Pancreas (tissue), 10 donors: Measurements from ENCODE around the gene KRTAP5-3. TPM values are rescaled to one million over a fixed set of nuclear protein-coding genes. Genes with fewer than 3 reads are reported as not detected.

ENCODE experiments used
- ATAC-seq, 4 donors: fragments of 200-7000 bp; cut with Tn5 transposase; one replicate each; pipeline versions ENCODE4 v1.8.0 to v1.9.1; 2020; ENCODE audit warnings: mild to moderate bottlenecking in 4 of 4, moderate library complexity in 4 of 4
- DNase-seq, 6 donors: peaks; one replicate each; pipeline ENCODE4 v3.0.0-alpha.2; 2020
- FAIRE-seq: peaks from 2 replicates; lab custom pipeline; 2012; peaks lifted over from hg19 to GRCh38; lab: Jason Lieb, UNC
- H3K27ac ChIP-seq, 4 donors: fragments of 200-600 bp; sonication (generic); 1 replicate in 3 of 4; 2 replicates in 1 of 4; pipeline versions ENCODE4 v1.5.0 to v1.8.0; 2020
- H3K27me3 ChIP-seq, 4 donors: fragments of 200-600 bp; one replicate each; pipeline ENCODE4 v1.8.0; 2021
- H3K36me3 ChIP-seq, 3 donors: fragments of 200-600 bp; sonication (generic) in 1 of 3; one replicate each; pipeline versions ENCODE4 v1.5.0 to v1.8.0; 2020 to 2021
- H3K4me1 ChIP-seq, 3 donors: fragments of 200-600 bp; one replicate each; pipeline ENCODE4 v1.8.0; 2021
- H3K4me3 ChIP-seq, 4 donors: fragments of 200-600 bp; sonication (generic) in 2 of 4; one replicate each; pipeline versions ENCODE4 v1.5.0 to v1.8.0; 2020 to 2021
- H3K9me3 ChIP-seq, 4 donors: fragments of 200-600 bp; one replicate each; pipeline ENCODE4 v1.8.0; 2021
- WGBS, 2 donors: extraction: QIAGEN DNeasy Blood & Tissue Kit; methylation state at CpG; one replicate each; pipeline ENCODE4 v1.1.7; 2013; 5-methylcytosine and 5-hydroxymethylcytosine counted together
- intact Hi-C, 3 donors: fragments of 100-400 bp; cut with DNase I; formaldehyde crosslinking; loops; one replicate each; pipeline versions ENCODE4 v1.11.1 to v1.14.2; 2022
- polyA plus RNA-seq, 2 donors: library from polyadenylated mRNA; stranded (reverse); fragments of 200-250 nt; gene quantifications; one replicate each; pipeline ENCODE4 v1.2.3, GENCODE V29; 2013
- total RNA-seq, 6 donors: library from RNA; stranded (reverse); fragmentation: NEBNext Ultra II Directional in 4 of 6; extraction: Animal tissue kit (Norgen Biotek cat#: 25700) in 4 of 6; gene quantifications; one replicate each; pipeline versions ENCODE4 v1.2.1 to v1.2.4, GENCODE V29; 2021 to 2023
- TF ChIP-seq, protein P1 (sequence below), 4 donors: fragments of 200-600 bp; sonication (generic) in 3 of 4; IDR thresholded peaks; one replicate each; pipeline versions ENCODE4 v1.5.0 to v1.8.0; 2021; ENCODE audit warnings: antibody characterized with exemption in 4 of 4
- donor health status: healthy with polysubstance abuse.
- donor health status: DM: no; HTN: no; CAD: no; lungs with moderate emphysema.
- donor health status: DM: no; HTN: no; CAD: no.
- donor health status: control.
- donor health status: control.
- donor health status: Bipolar disorder and iron deficiency.
- donor health status: DM: yes; HTN: yes; CAD: no.
- donor health status: DM: no; HTN: no; CAD: no.
- donor health status: DM: no; HTN: no; CAD: no.
- donor health status: DM: yes; HTN: yes; CAD: no.

Gene KRTAP5-3
- total and polyA plus RNA-seq, 8 donors = not detected

DNA sequence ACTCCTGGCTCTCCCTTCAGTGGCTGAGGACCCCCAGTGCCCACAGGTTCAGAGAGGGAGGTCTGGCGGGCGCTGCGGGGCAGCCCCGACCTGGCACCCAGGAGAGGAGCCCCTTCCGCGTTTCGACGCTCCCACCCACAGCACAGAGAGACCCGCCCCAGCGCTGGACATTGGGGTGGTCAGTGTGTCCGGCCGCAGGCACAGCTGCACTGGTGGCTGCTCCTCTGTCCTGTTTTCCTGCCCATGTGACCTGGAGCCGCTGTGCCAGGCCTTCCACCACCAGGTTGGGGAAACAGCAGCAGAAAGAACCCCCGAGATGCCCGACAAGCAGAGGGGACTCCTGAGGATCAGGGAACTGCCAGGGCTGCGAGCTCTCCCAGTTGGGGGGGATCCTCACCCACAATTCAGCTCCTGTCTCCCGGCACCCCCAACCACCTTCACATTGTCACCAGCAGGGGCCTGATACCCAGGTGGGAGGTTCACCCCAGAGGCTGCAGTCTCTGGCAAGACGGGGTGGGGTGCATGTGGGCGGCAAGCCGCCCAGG, 35.0 kb upstream of the KRTAP5-3 start:
- Histone ChIP-seq H3K9me3 (no peaks in the 10 kb centered on the region), H3K4me1 (no peaks in the 10 kb centered on the region), H3K36me3 (no peaks in the 10 kb centered on the region), H3K27ac (no peak overlapping the region), H3K27me3 (no peaks in the 10 kb centered on the region), H3K4me3 (no peak overlapping the region)
- TF ChIP-seq, protein P1, sequence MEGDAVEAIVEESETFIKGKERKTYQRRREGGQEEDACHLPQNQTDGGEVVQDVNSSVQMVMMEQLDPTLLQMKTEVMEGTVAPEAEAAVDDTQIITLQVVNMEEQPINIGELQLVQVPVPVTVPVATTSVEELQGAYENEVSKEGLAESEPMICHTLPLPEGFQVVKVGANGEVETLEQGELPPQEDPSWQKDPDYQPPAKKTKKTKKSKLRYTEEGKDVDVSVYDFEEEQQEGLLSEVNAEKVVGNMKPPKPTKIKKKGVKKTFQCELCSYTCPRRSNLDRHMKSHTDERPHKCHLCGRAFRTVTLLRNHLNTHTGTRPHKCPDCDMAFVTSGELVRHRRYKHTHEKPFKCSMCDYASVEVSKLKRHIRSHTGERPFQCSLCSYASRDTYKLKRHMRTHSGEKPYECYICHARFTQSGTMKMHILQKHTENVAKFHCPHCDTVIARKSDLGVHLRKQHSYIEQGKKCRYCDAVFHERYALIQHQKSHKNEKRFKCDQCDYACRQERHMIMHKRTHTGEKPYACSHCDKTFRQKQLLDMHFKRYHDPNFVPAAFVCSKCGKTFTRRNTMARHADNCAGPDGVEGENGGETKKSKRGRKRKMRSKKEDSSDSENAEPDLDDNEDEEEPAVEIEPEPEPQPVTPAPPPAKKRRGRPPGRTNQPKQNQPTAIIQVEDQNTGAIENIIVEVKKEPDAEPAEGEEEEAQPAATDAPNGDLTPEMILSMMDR (IDR thresholded peaks at IDR 0.05) = no peak
- DNase-seq = peak in 2 of 6 donors; percentile 42 to 59
- WGBS, 2 donors = 86 to 95% methylated on average over 20 of the region's 20 CpGs
- ATAC-seq = no peak
- no peak for FAIRE-seq
- intact Hi-C loops = no loop called here

DNA sequence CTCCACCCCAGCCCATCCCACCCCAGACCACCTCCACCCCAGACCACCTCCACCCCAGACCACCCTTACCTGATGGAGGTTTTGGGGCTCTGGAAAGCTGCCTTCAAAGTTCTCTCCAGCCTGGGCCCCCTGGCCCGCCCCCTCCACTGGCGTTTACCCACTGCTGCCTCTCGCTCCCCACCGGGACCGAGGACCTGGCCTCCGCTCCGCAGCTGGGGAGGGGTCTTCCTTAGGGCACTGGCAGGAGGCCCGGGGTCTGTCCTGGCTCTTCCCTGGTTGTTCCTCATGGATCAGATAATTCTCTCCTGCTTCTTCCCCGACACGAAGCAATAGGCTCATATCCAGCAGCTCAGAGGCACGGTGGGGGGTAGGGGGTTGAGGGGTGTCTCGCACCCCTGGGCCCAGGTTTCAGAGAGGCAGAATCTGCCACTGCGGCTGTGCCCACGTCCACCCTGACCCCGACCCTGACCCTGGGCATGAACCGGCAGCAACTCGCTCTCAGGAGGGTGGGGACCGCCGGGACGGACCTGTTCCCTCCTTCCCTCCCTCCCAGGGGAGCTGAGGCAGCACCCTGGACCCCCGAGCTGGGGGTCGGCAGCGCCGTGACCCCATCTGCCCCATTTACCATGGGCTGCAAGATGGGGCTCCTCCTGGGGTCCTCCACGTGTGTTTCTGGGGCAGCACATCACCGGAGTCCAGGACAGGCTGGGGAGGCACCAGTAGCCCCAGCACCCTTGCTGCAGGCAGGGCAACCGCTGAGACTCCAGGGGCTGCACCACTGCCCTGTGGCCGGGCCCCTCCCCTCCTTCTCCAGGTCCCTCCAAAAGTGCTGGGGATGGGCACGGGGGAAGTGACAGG, 34.3 kb upstream of the KRTAP5-3 start:
- TF ChIP-seq, protein P1 (IDR thresholded peaks at IDR 0.05) = no peak
- WGBS, 2 donors = 59 to 73% methylated on average over 28 to 29 of the region's 29 CpGs
- Histone ChIP-seq H3K27me3 (no peaks in the 10 kb centered on the region), H3K36me3 (no peaks in the 10 kb centered on the region), H3K4me3 (no peak overlapping the region), H3K9me3 (no peaks in the 10 kb centered on the region), H3K4me1 (no peaks in the 10 kb centered on the region), H3K27ac (no peak overlapping the region)
- FAIRE-seq (no peak), ATAC-seq (no peak), DNase-seq (peak in 2 of 6 donors; percentile 48 to 73)
- intact Hi-C loops = no loop called here

DNA sequence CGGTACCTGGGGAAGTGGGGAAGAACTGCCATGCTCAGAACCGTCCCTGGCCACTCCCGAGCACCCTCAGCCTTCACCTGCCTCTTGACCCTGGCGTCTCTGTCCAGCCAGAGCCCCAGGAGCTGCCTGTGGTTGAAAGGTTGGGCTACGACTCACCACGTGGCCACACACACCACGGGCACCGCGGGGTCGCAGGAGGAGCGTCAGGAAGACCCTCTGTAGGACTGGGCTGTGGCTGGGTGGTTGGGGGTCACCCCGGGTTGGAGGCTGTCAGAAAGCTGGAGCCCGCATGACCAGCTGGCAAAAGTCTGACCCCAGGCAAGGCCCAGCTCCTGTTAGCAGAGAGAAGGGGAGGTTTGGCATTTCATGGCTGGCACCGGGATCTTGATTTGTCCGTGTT, 32.8 kb upstream of the KRTAP5-3 start:
- intact Hi-C loops = no loop called here
- DNase-seq (peak in 2 of 6 donors; percentile 45 to 51), ATAC-seq (no peak), FAIRE-seq (no peak)
- Histone ChIP-seq H3K36me3 (no peaks in the 10 kb centered on the region), H3K4me1 (no peaks in the 10 kb centered on the region), H3K27me3 (no peaks in the 10 kb centered on the region), H3K4me3 (no peak overlapping the region), H3K27ac (no peak overlapping the region), H3K9me3 (no peaks in the 10 kb centered on the region)
- 74 to 82% methylated on average over 15 of the region's 15 CpGs for WGBS, 2 donors
- TF ChIP-seq, protein P1 (IDR thresholded peaks at IDR 0.05) = no peak

DNA sequence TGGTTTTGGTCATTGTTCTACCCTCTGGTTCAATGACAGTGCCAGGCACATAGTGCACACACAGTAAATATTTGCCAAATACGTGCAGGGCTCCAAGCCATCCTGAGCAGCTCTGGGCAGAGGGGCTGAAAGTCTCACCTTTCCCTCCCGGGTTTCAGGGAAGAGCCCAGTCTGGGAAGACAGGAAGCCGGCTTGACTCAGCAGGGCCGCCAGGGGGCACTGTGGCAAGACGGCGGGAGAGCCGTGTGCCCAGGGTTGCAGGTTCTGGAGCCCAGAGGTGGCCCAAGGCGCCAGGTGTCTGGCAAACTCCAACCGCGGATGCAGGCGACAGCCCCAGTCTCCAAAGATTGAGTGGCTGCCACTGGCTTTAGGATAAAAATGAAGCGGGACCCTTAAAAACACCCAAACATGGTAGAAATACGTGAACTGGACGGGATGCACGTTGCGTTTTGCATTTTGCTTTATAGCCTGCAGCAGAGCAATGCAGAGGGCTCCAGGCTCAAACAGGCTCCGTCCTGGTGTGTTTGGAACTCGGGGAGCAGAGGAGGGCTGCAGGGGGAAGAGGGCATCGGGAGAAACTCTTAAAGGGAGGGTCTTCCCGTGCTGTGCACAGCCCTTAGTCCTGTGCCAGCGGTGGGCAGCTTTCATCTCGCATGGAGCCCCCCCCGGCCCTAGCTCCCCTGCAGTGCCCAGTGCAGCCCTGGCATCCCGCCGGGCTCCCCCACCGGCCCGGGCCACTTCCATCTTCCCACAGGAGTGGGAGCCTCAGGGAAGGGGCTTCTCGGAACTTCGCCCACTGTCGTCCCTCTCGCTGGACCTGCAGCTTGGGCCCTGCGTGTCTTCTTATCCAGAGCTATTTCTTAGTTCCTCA, 32.0 kb upstream of the KRTAP5-3 start:
- DNase-seq = peak in 5 of 6 donors; percentile 23 to 85 (median 68)
- no peaks in the 10 kb centered on the region for H3K36me3 ChIP-seq
- TF ChIP-seq, protein P1 (IDR thresholded peaks at IDR 0.05) = peak; percentile 71 to 92 (median 86)
- no peaks in the 10 kb centered on the region for H3K4me1 ChIP-seq
- H3K4me3 ChIP-seq = no peak overlapping the region
- no peaks in the 10 kb centered on the region for H3K9me3 ChIP-seq
- H3K27ac ChIP-seq = no peak overlapping the region
- intact Hi-C loops = no loop called here
- no peak for FAIRE-seq
- ATAC-seq = peak; percentile 70 to 95 (median 90)
- WGBS, 2 donors = 50 to 51% methylated on average over 32 of the region's 32 CpGs
- no peaks in the 10 kb centered on the region for H3K27me3 ChIP-seq
